IPS DF 4.7 (cell line): ENCODE data around the gene LGR6.
A peak's percentile ranks its signal among the peaks of the same experiment; 100 is the strongest.
"Not testable (repeated sequence)": the region's sequence is repeated elsewhere in the genome, so short reads cannot be mapped to it uniquely, and the experiment has no call there.

ENCODE experiments used
- DNase-seq: peaks from one replicate; pipeline ENCODE4 v3.0.0-alpha.2; 2013; ENCODE audit warnings: low spot score; ENCODE audit errors: extremely low read depth

The LGR6 gene

DNA sequence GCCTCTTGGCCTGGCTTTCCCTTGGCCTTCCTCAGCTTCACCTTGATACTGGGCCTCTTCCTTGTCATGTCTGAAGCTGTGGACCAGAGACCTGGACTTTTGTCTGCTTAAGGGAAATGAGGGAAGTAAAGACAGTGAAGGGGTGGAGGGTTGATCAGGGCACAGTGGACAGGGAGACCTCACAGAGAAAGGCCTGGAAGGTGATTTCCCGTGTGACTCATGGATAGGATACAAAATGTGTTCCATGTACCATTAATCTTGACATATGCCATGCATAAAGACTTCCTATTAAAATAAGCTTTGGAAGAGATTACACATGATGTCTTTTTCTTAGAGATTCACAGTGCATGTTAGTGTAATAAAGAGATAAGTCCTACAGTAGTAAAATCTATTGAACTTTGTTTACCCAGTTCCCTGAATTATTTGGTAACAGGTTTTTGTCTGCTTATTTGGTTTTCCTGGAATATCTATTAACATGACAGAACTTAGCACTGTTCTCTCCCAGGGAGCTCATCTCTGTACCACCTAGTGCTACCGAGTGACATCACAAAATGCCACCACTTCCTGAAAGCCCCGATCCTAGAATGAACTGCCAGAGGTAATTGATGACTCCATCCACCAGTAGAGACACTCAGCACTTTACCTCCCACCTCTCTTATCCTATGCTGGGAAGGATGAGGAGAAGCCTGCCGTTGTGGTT, 125.9 kb downstream of the LGR6 start:
- no peak for DNase-seq

DNA sequence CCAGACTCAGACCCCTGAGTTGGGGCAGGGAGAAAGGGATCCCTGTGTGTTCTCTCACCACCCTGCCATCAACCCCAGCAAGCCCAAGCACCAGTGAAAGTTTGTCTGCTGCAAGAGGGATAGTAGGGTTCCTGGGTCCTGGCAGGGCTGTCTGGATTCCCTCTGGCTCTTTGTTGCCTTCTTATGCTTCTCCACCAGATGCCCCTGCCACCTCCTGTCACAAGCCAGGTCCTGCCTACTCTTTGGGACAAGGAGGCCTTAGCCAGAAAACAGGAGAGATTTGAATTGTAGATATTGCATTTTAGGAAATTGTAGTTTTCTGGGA, 126.4 kb downstream of the LGR6 start:
- DNase-seq, result no peak

DNA sequence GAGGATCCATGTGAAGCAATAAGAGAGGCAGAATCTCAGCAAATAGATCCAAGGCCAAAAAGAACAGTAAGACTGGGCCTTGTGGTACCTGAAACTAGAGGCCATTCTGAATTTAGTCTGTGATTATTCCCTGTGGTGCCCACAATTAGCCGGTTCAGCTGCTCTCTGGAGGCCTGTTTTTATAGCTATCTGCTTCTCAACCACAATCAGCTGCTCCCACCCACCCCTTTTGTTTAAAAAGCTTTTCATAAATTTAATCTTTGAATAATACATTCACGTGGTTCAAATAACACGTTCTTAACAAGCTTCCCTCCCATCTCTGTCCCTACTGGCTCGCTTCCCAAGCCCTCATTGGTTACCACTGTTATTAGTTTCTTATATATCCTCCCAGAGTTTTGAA, 130.1 kb downstream of the LGR6 start:
- DNase-seq, result no peak

DNA sequence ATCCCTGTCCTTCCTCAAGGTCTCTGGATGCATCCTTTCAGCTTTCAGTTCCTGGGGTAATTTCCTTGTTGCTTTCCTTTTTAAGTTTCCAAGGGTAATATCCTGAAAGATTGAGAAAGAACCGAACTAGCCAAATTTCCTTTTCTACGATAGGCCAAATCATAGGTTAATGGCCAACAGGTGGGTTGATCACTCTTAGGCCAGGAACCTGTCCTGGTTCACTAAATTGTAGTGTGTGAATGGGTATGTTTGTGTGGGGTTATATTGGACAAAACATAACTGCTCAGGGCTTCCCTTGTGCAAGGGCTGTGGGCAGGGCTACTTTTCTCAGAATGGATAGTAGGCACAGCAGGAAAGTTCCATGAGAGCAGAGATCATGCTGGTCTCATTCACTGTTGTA, 131.0 kb downstream of the LGR6 start:
- no peak for DNase-seq

DNA sequence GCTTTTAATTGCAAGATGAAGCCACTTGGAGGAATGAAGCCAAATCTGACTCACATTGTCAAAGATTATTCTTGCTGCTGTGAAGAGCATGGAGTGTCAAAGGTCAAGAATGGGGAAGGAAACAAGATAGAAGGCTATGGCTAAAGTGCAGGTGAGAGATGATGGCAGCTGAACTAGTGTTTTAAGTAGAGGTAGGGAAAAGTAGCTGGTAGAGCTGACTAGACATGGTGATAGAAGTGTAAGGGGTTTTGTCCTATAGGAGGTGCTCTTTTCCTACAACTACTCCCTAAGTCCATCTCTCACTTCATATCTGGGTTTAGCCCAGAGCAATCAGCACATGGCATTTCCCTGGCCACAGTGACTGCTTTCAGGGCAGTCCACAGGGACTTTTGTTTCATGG, 136.3 kb downstream of the LGR6 start:
- DNase-seq, result no peak

DNA sequence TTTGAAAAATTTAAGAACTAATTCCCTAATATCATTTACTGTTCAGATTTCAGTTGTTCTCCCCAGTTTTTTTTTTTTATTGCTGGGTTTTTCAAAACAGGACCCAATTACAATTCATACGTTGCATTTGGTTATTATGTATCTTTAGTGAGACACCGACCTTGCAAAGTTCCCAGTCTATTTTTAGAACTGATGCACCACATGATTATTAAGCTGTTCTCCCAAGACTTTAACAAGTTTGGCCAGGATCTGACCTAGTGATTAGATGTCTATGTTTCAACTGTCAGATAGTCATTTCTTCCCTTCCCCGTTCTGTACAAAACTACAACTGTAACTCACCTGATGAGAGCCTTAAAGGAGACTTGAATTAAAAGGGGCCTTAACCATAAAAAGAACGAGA, 140.3 kb downstream of the LGR6 start:
- no peak for DNase-seq

DNA sequence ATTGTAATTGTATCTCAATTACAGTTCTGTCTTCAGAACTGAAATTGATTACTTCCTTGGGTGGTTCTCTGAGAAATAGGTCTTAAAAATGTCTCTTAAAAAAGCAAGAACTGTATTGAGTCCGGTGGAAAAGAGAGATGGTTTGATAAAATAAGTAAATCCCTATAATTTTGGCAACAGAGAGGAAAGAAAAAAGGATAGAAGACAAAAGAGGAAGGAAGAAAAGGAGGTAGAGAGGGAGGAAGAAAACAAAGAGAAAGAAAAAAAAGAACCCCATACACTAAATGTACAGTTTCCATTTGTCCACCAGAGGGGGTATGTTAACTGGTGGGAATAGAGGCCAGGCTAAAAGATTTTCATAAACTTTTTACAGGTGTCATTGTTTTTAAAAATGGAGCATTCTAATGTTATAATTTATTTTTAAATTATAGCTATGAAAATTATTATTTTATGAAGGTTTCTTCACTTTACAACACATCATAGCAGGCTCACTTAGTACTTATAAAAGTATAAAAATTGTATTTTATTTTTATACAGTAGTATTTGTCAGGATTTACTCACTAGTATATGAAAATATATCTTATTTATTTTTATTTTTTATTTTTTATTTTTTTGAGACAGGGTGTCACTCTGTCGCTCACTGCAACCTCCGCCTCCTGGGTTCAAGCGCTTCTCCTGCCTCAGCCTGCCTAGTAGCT, 150.2 kb downstream of the LGR6 start:
- DNase-seq, result no peak

DNA sequence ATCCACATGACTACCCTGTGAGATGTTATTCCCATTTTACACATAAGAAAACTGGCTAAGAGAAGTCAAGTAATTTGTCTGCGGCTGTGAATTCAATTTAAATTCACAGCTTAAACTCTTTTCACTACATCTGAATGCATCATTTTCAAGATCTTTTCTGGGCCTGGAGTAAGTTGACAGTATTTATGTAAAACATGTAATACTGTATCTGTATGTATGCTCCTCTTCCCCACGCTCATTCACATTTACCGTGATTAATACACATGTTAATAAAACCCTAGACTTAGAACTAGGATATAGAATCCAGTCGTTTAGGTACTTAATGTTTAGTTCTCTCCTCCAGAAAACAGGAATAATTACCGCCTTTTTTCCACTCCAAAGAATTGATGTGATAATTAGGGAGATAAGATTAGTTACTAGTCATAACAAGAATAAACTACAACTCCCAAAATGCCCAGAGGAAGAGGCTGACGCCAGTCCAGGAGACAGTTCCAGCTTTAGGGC, 154.5 kb downstream of the LGR6 start:
- no peak for DNase-seq

DNA sequence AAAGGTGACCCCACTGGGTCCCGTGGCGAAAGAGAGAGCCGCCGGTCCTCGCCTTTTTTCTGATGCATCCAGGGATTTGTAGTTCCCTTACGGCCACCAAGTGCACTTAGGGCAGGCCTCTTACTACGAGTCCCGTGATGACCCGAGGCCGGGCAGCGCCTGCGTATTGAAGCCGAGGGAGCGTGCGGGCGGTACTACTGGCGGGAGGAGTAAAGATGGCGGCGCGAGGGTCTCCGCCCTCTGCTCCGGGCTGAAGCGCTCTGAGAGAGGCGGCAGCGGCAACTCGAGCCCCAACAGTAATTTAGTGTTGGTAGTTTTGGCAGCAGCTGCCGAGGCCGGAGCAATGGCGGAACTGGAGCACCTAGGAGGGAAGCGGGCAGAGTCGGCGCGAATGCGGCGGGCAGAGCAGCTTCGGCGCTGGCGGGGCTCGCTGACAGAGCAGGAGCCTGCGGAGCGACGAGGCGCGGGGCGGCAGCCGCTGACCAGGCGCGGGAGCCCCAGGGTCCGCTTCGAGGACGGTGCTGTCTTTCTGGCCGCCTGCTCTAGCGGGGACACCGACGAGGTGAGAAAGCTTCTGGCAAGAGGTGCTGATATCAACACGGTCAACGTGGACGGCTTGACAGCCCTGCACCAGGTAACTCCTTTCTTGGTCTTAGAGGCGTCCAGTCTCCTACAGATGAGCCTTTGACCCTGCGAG, 155.1 kb downstream of the LGR6 start, which contains the start of gene PPP1R12B:
Gene PPP1R12B, plus strand, starts transcription at position 191 of the 697 bp plus-strand sequence. Its CDS starts 153 bp downstream, at position 344.
- DNase-seq, result peak; percentile 91

DNA sequence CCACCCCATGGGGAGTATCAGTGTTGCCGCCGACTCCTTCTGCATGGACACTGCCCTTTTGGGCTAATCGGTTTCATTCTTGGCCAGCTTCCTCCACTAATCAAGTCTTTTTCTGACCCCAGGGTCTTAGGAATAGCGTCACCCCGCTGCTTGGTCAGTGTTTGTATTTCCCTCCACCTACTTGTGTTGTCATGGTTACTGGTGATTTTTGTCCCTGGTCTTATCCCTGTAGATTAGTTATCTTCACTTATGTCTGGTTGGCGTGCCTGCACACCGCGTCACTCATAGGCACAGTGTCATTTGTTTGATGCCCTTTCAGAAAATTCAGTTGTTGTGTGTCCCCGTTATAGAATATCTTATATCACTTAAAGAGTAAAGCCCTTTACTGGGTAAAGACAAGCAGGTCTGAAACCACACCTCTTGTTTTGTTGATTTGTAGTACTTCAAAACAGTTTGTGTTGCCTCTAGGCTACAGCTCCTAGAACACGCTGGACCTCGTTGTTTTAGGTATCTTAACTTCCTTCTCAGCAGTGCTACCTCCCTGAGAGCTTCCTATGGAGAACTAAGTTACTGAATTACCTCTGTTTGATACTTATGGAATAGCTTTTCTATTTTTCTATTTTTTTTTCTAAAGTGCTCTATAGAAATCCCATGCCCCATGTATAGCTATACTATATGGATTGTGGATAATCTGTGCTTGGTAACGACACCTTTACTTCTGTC, 155.8 kb downstream of the LGR6 start:
- DNase-seq, result no peak

DNA sequence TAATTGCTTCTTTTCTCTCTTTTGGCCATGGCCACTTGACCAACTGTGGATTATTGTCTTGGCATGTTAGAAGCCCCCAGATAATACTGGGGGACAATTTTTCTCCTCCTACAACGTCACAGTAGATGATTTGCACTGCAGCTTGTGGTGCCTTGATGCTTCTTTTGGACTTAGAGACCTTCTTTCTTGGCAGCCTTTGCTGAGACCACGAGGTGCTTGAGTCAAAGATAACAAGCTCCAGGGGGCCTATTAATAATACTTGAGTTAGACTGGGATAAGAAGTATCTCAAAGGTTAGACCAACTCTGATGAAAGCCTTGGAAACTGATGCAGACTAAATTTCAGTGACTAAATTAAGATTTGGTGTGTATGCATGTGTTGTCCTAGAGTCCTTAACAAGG, 158.1 kb downstream of the LGR6 start:
- DNase-seq, result no peak

DNA sequence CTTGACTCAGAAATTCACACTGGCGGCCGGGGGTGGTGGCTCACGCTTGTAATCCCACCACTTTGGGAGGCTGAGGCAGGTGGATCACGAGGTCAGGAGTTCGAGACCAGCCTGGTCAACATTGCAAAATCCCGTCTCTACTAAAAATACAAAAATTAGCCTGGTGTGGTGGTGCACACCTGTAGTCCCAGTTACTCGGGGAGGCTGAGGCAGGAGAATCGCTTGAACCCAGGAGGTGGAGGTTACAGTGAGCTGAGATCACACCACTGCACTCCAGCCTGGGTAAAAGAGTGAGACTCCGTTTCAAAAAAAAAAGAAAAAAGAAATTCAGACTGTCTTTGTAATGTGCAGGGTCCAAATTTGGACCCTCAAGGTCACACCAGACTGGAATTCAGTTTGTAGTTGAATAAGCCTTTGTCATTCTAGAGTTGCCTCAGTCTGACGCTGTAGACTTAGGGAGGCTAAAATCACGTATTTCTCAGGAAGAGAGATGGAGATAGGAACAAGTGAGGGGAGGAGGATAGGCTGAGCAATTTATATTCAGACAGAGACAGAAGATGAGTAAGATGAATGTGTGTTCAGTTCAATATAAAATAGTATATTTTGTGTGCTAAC, 159.1 kb downstream of the LGR6 start:
- DNase-seq, result not testable (repeated sequence)

DNA sequence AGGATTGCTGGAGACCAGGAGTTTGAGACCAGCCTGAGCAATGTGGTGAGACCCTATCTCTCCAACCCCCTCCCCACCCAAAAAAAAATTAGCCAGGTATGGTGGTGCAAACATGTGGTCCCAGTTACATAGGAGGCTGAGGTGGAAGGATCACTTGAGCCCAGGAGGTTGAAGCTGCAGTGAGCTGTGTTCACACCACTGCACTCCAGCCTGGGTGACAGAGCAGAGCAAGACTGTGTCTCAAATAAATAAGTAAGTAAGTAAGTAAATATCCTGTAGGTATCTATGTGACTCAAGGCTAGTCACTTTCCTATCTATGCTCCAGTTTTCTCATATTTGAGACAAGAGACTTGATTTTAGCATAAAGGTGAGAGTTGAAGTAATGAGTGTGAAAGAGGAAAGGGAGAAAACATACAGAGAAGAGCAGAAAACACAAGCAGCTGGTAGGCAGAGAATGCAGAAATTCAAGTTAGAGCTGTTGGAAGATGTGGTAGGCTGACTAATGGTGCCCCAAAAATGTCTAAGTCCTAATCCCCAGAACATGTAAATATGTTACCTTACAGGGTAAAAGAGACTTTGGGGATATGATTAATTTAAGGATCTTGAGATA, 162.4 kb downstream of the LGR6 start:
- DNase-seq, result no peak

DNA sequence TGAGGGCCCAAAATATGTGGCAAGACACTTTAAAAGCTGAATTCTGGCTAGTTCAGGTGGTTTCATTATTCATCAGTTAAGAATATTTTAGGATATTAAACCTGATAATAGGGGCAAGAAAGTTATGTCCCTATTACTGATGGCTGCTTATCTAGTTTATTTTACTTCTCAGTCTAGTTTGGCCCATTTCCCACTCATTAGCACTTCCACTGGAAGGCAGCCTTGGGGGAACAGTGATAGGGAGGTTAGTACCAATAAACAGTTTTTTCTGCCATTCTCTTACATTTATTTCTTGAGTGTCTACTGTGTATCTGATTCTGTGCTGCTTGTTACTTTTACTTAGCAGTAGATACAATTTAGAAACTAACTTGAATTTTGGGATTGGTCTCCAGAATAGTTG, 163.9 kb downstream of the LGR6 start:
- DNase-seq, result no peak

DNA sequence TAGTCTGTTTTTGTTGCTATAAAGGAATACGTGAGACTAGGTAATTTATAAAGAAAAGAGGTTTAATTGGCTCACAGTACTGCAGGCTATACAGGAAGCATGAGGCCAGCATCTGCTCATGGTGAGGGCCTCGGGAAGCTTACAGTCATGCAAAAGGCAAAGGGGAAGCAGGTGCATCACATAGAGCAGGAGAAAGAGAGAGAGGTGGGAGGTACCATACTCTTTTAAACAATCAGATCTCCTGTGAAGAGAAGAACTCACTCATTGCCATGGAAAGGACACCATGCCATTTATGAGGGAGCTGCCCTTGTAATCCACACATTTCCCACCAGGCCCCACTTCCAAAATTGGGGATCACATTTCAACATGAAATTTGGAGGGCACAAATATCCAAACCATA, 167.6 kb downstream of the LGR6 start:
- no peak for DNase-seq

DNA sequence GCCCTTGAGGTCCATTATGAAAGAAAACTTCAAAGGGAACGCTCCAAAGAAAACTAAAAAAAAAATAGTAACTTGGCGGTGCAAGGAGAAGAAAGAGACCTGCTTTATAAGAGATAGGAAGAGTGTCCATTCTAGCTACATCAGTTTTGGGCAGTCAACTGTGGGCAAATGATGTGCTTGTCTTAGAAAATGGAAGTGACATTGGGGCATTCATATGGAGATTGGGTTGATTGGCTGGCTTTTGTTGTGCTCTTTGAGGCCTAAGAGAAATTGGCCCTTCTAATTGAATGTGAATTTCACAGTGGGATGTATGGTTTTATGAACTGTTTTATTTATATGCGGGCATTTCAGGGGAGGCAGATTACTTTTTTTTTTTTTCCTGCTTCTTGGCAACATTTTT, 168.1 kb downstream of the LGR6 start:
- no peak for DNase-seq

DNA sequence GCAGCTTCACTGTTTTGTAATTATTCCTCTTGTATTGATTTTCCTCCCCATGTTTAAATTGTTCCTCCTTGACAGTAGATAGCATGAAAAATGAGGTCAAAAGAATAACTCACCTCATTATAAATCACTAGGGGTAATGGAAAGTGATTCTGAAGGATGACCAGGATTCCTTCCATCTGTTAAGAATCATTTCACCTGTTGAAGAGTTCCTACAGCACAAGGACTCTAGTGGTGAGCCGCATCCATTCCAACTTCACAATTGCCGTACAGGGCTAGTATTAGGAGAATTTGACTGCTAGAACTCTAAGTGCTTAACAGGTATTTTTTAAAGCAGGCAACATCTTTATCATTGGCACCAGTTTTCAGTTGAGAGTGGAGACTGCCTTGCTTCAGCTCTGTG, 168.6 kb downstream of the LGR6 start:
- no peak for DNase-seq

DNA sequence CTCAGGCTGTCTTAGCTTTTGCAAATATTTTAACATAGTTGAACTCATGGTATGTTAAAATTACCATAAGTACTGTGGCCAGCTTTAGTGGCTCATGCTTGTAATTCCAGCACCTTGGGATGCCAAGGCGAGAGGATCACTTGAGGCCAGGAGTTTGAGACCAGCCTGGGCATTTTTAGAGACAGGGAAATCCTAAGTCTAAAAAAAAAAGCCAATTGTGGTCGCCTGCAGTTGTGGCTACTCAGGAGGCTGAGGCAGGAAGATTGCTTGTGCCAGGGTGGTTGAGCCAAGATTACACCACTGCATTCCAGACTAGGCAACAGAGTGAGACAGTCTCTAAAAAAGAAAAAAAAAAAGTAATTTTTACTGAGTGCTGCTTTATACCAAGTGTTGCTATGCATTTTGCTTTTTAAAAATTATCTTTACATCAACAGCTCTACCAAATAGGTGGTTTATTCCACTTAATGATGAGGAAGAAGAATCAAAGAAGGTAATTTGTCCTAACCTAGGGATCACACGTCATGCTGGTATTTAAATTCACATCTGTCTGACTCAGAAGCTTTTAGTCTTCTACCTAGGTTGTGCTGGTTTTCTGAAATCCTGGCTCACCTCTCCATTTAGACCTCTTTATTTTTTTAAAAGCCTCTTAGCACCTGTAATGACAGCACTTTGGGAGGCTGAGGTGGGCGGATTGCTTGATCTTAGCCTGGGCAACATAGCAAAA, 171.7 kb downstream of the LGR6 start:
- DNase-seq, result no peak

DNA sequence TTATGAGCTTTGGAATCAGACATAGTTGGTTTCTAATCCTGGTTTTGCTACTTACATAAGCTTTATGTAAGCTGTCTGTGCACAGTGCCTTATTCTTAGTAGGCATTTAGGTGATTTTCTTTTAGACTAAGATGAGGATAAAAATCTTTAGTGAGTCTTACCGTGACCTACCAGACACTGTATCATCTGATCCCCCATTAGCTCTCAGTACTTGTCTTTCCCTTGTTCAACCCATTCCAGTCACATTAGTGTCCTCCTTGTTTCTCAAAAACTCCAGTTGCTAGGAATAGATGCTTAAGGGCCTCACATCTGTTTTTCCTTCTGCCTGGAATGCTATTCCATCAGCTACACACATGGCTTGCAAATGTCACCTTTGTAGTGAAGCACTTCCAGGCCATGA, 173.7 kb downstream of the LGR6 start:
- DNase-seq, result no peak
